Measurements from ENCODE around the gene TTC3.
"Not testable (repeated sequence)": the region's sequence is repeated elsewhere in the genome, so short reads cannot be mapped to it uniquely, and the experiment has no call there.

The TTC3 gene

GRCh38 chr21:37072988-37073416 lies at the start of gene TTC3, which contains the start of gene PIGP:
Gene TTC3, plus strand, starts transcription at chr21:37073254. Its CDS starts 14,004 bp downstream, at chr21:37087258.
Gene PIGP, minus strand, starts transcription at chr21:37073071. Its CDS starts 556 bp downstream, at chr21:37072515.
- DNase-seq (ENCODE audit: low read depth in 2 of 2) = peak; percentile 89 to 95

GRCh38 chr21:37026499-37026898 lies 46.6 kb upstream of the TTC3 start:
- DNase-seq (ENCODE audit: low read depth in 2 of 2) = no peak

- DNase-seq (ENCODE audit: low read depth in 2 of 2) = no peak
Measured at GRCh38 chr21:37028570-37028969, 44.5 kb upstream of the TTC3 start.

- DNase-seq (ENCODE audit: low read depth in 2 of 2) = no peak
Measured at GRCh38 chr21:37030864-37031263, 42.2 kb upstream of the TTC3 start.

GRCh38 chr21:37032293-37032692 lies 40.8 kb upstream of the TTC3 start:
- DNase-seq (ENCODE audit: low read depth in 2 of 2) = no peak

GRCh38 chr21:37032877-37033471 lies 40.1 kb upstream of the TTC3 start:
- no peak for DNase-seq (ENCODE audit: low read depth in 2 of 2)

GRCh38 chr21:37034394-37034793 lies 38.7 kb upstream of the TTC3 start:
- not testable (repeated sequence) for DNase-seq (ENCODE audit: low read depth in 2 of 2)

- DNase-seq (ENCODE audit: low read depth in 2 of 2) = no peak
Measured at GRCh38 chr21:37036177-37036576, 36.9 kb upstream of the TTC3 start.

GRCh38 chr21:37039411-37040075 lies 33.5 kb upstream of the TTC3 start:
- no peak for DNase-seq (ENCODE audit: low read depth in 2 of 2)

GRCh38 chr21:37040212-37040611 lies 32.8 kb upstream of the TTC3 start:
- DNase-seq (ENCODE audit: low read depth in 2 of 2) = no peak

GRCh38 chr21:37041706-37042271 lies 31.3 kb upstream of the TTC3 start:
- no peak for DNase-seq (ENCODE audit: low read depth in 2 of 2)

- DNase-seq (ENCODE audit: low read depth in 2 of 2) = no peak
Measured at GRCh38 chr21:37043818-37044217, 29.2 kb upstream of the TTC3 start.

GRCh38 chr21:37044643-37045042 lies 28.4 kb upstream of the TTC3 start:
- no peak for DNase-seq (ENCODE audit: low read depth in 2 of 2)

GRCh38 chr21:37045149-37045548 lies 27.9 kb upstream of the TTC3 start:
- DNase-seq (ENCODE audit: low read depth in 2 of 2) = no peak

GRCh38 chr21:37045556-37045955 lies 27.5 kb upstream of the TTC3 start:
- DNase-seq (ENCODE audit: low read depth in 2 of 2) = no peak

GRCh38 chr21:37047079-37047478 lies 26.0 kb upstream of the TTC3 start:
- no peak for DNase-seq (ENCODE audit: low read depth in 2 of 2)

GRCh38 chr21:37049741-37050140 lies 23.3 kb upstream of the TTC3 start:
- DNase-seq (ENCODE audit: low read depth in 2 of 2) = not testable (repeated sequence)

- DNase-seq (ENCODE audit: low read depth in 2 of 2) = no peak
Measured at GRCh38 chr21:37055271-37055855, 17.7 kb upstream of the TTC3 start.

GRCh38 chr21:37057614-37058013 lies 15.4 kb upstream of the TTC3 start:
- DNase-seq (ENCODE audit: low read depth in 2 of 2) = no peak

- DNase-seq (ENCODE audit: low read depth in 2 of 2) = no peak
Measured at GRCh38 chr21:37058261-37058660, 14.8 kb upstream of the TTC3 start.

- no peak for DNase-seq (ENCODE audit: low read depth in 2 of 2)
Measured at GRCh38 chr21:37059181-37059580, 13.9 kb upstream of the TTC3 start.

GRCh38 chr21:37060296-37060695 lies 12.8 kb upstream of the TTC3 start:
- no peak for DNase-seq (ENCODE audit: low read depth in 2 of 2)

Measured in stimulated activated CD4-positive, alpha-beta T cell treated with anti-CD3 and anti-CD28 coated beads, Interleukin-15, amount 100 ng/mL, for 48 hours (primary cell).